ENCODE data around the gene WASF2.
A peak's percentile ranks its signal among the peaks of the same experiment; 100 is the strongest.

The WASF2 gene

GRCh38 chr1:27529704-27530018 is 39.7 kb upstream of the WASF2 start:
- peaks cover 29 to 33% of the 10 kb centered on the region in 2 experiments for H3K36me3 ChIP-seq (ENCODE audit: control insufficient read depth in 1 of 2, insufficient read depth in 2 of 2, low read depth in 1 of 2, low read length in 2 of 2)
- WGBS: 84% methylated on average over 5 of the region's 5 CpGs
- H3K4me1 ChIP-seq (ENCODE audit: control insufficient read depth, insufficient read depth, low read depth, low read length): peaks cover 47% of the 10 kb centered on the region
- peak overlapping the region; percentile 36 for H2AK5ac ChIP-seq (ENCODE audit: low read length, severe bottlenecking)
- H3K27me3 ChIP-seq (ENCODE audit: control insufficient read depth in 1 of 2, insufficient read depth in 1 of 2, low read length in 2 of 2): no peaks in the 10 kb centered on the region
- H2BK5ac ChIP-seq (ENCODE audit: low read depth, low read length, poor library complexity, severe bottlenecking): no peak overlapping the region
- H2BK15ac ChIP-seq (ENCODE audit: low read depth, poor library complexity, severe bottlenecking): no peak overlapping the region
- no peak overlapping the region for H3K14ac ChIP-seq (ENCODE audit: low read length in 2 of 2)
- no peak overlapping the region for H3K27ac ChIP-seq (ENCODE audit: low read length, poor library complexity, severe bottlenecking)
- no peak overlapping the region for H3K4me2 ChIP-seq (ENCODE audit: low read length, poor library complexity, severe bottlenecking)
- H3K23ac ChIP-seq (ENCODE audit: low read length in 2 of 2): no peak overlapping the region
- no peak overlapping the region for H3K4me3 ChIP-seq (ENCODE audit: insufficient read depth in 1 of 2, low read depth in 1 of 2, low read length in 2 of 2)
- H2AFZ ChIP-seq (ENCODE audit: low read depth, low read length): no peak overlapping the region
- DNase-seq: no peak
- peak overlapping the region; percentile 21 for H4K8ac ChIP-seq (ENCODE audit: low read length)
- peak overlapping the region in 1 of 2 experiments; percentile 92 for H3K4ac ChIP-seq (ENCODE audit: low read depth in 1 of 2, low read length in 2 of 2)
- H3K18ac ChIP-seq (ENCODE audit: low read depth in 1 of 2, low read length in 2 of 2): peak overlapping the region in 1 of 2 experiments; percentile 99
- no peak overlapping the region for H2BK120ac ChIP-seq (ENCODE audit: low read depth, low read length)
- no peaks in the 10 kb centered on the region for H3K9me3 ChIP-seq (ENCODE audit: control insufficient read depth, low read length)
- no peak overlapping the region for H4K91ac ChIP-seq (ENCODE audit: low read length)
- H3K79me1 ChIP-seq (replicated peaks; ENCODE audit: low read length, poor library complexity, severe bottlenecking): peaks cover 16% of the 10 kb centered on the region
- H2BK12ac ChIP-seq (ENCODE audit: low read length in 2 of 2): peak overlapping the region in 1 of 2 experiments; percentile 87
- H3K9ac ChIP-seq (ENCODE audit: low read length): peak overlapping the region; percentile 75

DNA sequence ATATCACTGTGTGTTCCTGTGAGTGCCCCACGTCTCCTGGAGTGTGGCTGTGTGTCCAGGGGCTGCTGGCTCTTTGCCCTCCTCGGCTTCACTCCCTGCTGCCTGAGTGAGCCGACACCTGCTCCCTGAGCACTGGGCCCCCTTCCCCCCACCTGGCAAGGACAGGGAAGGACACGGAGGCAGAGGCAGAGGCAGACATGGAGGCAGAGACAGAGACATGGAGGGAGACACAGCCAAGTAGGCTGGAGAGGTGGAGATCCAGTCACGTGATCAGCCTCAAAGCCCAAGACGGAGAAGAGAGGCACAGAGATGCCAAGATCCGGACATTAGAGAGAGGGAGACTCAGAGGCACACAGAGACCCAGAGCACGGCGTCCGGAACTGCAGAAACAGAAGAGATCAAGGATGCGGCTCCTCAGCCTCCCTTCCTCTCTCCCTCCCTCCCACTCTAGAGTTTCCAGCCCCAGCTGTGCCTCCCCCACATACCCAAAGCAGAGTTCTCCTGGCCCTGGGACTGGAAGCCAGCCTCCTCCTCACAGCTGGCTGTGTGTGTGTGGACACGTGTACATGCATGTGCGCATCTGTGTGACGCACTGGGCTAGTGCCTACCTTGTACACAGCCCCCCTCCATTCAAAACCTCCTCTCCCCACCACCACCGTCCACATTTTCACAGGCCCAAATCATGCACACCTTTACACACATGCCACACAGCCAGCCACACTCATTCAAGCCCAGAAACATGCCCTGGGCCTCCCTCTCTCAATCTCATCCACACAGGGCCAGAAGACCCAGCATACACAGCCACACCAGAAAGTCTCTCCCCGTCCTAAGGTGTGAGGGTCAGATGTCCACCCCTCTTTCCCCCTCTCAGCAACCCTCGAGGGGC is 39.1 kb upstream of the WASF2 start:
- Histone ChIP-seq H2BK5ac (ENCODE audit: low read depth, low read length, poor library complexity, severe bottlenecking) (no peak overlapping the region), H3K14ac (ENCODE audit: low read length in 2 of 2) (peak overlapping the region in 1 of 2 experiments; percentile 98), H3K9ac (ENCODE audit: low read length) (peak overlapping the region; percentile 75), H2BK12ac (ENCODE audit: low read length in 2 of 2) (peak overlapping the region; percentile 22 to 95), H3K18ac (ENCODE audit: low read depth in 1 of 2, low read length in 2 of 2) (peak overlapping the region; percentile 68 to 99), H4K91ac (ENCODE audit: low read length) (peak overlapping the region; percentile 96), H3K9me3 (ENCODE audit: control insufficient read depth, low read length) (no peaks in the 10 kb centered on the region), H3K4me2 (ENCODE audit: low read length, poor library complexity, severe bottlenecking) (peak overlapping the region; percentile 71), H2BK15ac (ENCODE audit: low read depth, poor library complexity, severe bottlenecking) (no peak overlapping the region), H3K4ac (ENCODE audit: low read depth in 1 of 2, low read length in 2 of 2) (peak overlapping the region; percentile 92 to 96), H3K79me1 (replicated peaks; ENCODE audit: low read length, poor library complexity, severe bottlenecking) (peaks cover 16% of the 10 kb centered on the region), H3K27ac (ENCODE audit: low read length, poor library complexity, severe bottlenecking) (peak overlapping the region; percentile 8), H3K4me1 (ENCODE audit: control insufficient read depth, insufficient read depth, low read depth, low read length) (peaks cover 48% of the 10 kb centered on the region), H3K36me3 (ENCODE audit: control insufficient read depth in 1 of 2, insufficient read depth in 2 of 2, low read depth in 1 of 2, low read length in 2 of 2) (peaks cover 28% of the 10 kb centered on the region in 2 experiments), H2AK5ac (ENCODE audit: low read length, severe bottlenecking) (peak overlapping the region; percentile 58), H2BK120ac (ENCODE audit: low read depth, low read length) (no peak overlapping the region), H4K8ac (ENCODE audit: low read length) (peak overlapping the region; percentile 63), H2AFZ (ENCODE audit: low read depth, low read length) (peak overlapping the region; percentile 70), H3K23ac (ENCODE audit: low read length in 2 of 2) (peak overlapping the region in 1 of 2 experiments; percentile 66), H3K27me3 (ENCODE audit: control insufficient read depth in 1 of 2, insufficient read depth in 1 of 2, low read length in 2 of 2) (no peaks in the 10 kb centered on the region), H3K4me3 (ENCODE audit: insufficient read depth in 1 of 2, low read depth in 1 of 2, low read length in 2 of 2) (peak overlapping the region in 1 of 2 experiments; percentile 62)
- WGBS: 35% methylated on average over 17 of the region's 17 CpGs
- peak; percentile 77 for DNase-seq

DNA sequence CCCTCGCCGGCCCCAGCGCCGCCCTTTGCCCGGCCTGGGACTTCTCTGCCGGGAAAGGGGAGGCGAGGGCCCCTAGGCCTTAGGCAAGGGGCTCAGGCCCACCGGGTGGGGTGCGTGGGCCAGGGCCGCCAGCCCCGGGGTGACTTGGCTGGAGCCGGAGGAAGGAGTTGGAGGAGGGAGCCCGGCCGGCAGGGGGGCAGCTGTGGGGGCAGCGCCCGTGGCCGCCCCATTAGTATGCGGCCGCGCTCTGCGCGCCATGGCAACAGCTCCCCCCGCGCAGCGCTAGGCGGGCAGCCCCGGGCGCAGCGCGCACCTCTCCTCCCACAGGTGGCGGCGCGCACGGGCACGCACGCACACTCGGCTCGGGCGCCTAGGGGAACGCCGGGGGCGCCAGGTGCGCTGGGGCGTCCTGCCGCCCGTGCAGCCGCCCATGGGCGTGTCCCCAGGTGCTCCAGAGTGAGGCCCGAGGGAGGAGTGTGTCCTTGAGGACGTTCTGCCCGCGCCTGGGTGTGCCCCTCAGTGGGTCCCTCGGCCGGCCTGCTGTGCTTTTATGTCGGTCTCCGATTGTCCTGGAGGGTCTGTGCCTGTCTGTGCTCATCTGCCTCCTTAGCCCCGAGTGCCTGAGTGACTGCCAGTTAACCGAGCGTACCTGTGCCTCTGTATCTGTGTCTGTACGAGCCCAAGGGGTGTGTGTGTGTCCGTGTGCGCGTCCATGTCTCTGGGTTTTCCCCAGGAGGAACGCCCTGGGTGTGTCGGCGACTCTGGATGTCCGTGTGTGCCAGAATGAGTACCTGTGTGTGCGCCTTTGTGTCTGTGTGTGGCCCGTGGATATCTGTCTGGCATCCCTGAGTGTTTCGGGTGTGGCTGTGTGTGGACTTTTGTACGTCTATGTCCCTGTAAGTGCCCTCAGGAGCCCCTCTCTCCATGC is 38.2 kb upstream of the WASF2 start:
- H4K91ac ChIP-seq (ENCODE audit: low read length): peak overlapping the region; percentile 96
- peak overlapping the region; percentile 94 for H2BK15ac ChIP-seq (ENCODE audit: low read depth, poor library complexity, severe bottlenecking)
- H3K4me3 ChIP-seq (ENCODE audit: insufficient read depth in 1 of 2, low read depth in 1 of 2, low read length in 2 of 2): peak overlapping the region; percentile 40 to 62
- H3K9me3 ChIP-seq (ENCODE audit: control insufficient read depth, low read length): no peaks in the 10 kb centered on the region
- peak overlapping the region in 1 of 2 experiments; percentile 2 for H3K23ac ChIP-seq (ENCODE audit: low read length in 2 of 2)
- H2AFZ ChIP-seq (ENCODE audit: low read depth, low read length): peak overlapping the region; percentile 16
- no peak overlapping the region for H2BK5ac ChIP-seq (ENCODE audit: low read depth, low read length, poor library complexity, severe bottlenecking)
- peaks cover 7% of the 10 kb centered on the region for H3K79me1 ChIP-seq (replicated peaks; ENCODE audit: low read length, poor library complexity, severe bottlenecking)
- no peaks in the 10 kb centered on the region for H3K27me3 ChIP-seq (ENCODE audit: control insufficient read depth in 1 of 2, insufficient read depth in 1 of 2, low read length in 2 of 2)
- H3K27ac ChIP-seq (ENCODE audit: low read length, poor library complexity, severe bottlenecking): peak overlapping the region; percentile 8
- peak overlapping the region in 1 of 2 experiments; percentile 98 for H3K14ac ChIP-seq (ENCODE audit: low read length in 2 of 2)
- DNase-seq: no peak
- peak overlapping the region; percentile 75 for H3K9ac ChIP-seq (ENCODE audit: low read length)
- H3K36me3 ChIP-seq (ENCODE audit: control insufficient read depth in 1 of 2, insufficient read depth in 2 of 2, low read depth in 1 of 2, low read length in 2 of 2): peaks cover 19% of the 10 kb centered on the region in 2 experiments
- peak overlapping the region; percentile 81 to 95 for H2BK12ac ChIP-seq (ENCODE audit: low read length in 2 of 2)
- 16% methylated on average over 58 of the region's 71 CpGs for WGBS
- peak overlapping the region; percentile 71 for H3K4me2 ChIP-seq (ENCODE audit: low read length, poor library complexity, severe bottlenecking)
- peak overlapping the region; percentile 69 for H2AK5ac ChIP-seq (ENCODE audit: low read length, severe bottlenecking)
- peaks cover 54% of the 10 kb centered on the region for H3K4me1 ChIP-seq (ENCODE audit: control insufficient read depth, insufficient read depth, low read depth, low read length)
- H4K8ac ChIP-seq (ENCODE audit: low read length): peak overlapping the region; percentile 63
- H2BK120ac ChIP-seq (ENCODE audit: low read depth, low read length): peak overlapping the region; percentile 84
- H3K18ac ChIP-seq (ENCODE audit: low read depth in 1 of 2, low read length in 2 of 2): peak overlapping the region; percentile 87 to 99
- H3K4ac ChIP-seq (ENCODE audit: low read depth in 1 of 2, low read length in 2 of 2): peak overlapping the region; percentile 92 to 96

Measured in mesenchymal stem cell (in vitro differentiated cells and primary cell).